Panc1 (cell line): ENCODE measurements around the gene FKBP6.

Source experiments
- TCF7L2 ChIP-seq: IDR thresholded peaks from 2 replicates; pipeline ENCODE4 v1.6.1; 2011; ENCODE audit warnings: mild to moderate bottlenecking, low read depth, low read length, inconsistent platforms
- TF ChIP-seq, protein P1 (sequence below): fragments of 450-650 bp; IDR thresholded peaks from 2 replicates; pipeline ENCODE4 v1.5.1; 2017; ENCODE audit warnings: mild to moderate bottlenecking

DNA sequence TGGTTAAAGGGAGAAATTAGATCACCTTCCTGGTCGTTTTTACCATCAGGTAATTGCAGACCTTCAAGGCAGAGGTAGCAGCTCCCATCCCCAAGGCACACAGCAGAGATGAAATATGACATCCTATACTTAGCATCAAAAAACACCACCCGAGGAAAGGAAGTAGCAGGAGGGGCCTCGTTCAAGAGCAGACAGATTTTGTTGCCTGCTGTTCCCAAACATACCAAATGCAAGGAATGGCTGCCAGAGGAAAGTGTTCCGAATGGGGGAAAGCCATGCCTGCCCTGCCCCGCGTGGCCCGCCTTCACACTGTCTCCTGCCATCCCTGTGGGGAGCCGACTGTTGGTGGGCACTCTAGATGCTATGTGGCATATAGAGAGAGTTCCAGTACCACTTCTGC is 18.0 kb downstream of the FKBP6 start:
- TF ChIP-seq, protein P1, sequence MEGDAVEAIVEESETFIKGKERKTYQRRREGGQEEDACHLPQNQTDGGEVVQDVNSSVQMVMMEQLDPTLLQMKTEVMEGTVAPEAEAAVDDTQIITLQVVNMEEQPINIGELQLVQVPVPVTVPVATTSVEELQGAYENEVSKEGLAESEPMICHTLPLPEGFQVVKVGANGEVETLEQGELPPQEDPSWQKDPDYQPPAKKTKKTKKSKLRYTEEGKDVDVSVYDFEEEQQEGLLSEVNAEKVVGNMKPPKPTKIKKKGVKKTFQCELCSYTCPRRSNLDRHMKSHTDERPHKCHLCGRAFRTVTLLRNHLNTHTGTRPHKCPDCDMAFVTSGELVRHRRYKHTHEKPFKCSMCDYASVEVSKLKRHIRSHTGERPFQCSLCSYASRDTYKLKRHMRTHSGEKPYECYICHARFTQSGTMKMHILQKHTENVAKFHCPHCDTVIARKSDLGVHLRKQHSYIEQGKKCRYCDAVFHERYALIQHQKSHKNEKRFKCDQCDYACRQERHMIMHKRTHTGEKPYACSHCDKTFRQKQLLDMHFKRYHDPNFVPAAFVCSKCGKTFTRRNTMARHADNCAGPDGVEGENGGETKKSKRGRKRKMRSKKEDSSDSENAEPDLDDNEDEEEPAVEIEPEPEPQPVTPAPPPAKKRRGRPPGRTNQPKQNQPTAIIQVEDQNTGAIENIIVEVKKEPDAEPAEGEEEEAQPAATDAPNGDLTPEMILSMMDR = no peak
- TF ChIP-seq TCF7L2 = no peak
